ENCODE measurements around the gene HLTF.

The HLTF gene

DNA sequence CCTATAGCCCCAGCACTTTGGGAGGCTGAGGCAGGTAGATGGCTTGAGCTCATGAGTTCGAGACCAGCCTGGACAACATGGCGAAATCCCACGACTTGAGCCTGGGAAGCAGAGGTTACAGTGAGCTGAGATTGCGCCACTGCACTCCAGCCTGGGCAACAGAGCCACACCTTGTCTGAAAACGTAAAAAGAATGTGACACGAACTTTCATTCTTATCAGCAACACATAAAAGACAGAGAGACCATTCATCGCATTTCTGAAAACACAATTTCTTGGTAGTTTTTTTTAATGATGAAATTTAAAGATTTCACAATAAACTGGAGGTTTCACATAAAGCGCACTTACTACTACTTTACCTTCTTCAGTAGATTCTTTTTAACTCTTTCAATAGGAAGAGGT, 18.4 kb downstream of the HLTF start:
- Mint-ChIP-seq H3K27ac (no peak overlapping the region), H3K36me3 (peaks cover 10% of the 10 kb centered on the region), H3K4me3 (no peak overlapping the region), H3K4me1 (peaks cover 2% of the 10 kb centered on the region), H3K9me3 (no peaks in the 10 kb centered on the region), H3K27me3 (no peaks in the 10 kb centered on the region)
- ATAC-seq (ENCODE audit: low read depth) = no peak
- DNase-seq (ENCODE audit: low spot score in 2 of 2) = no peak

DNA sequence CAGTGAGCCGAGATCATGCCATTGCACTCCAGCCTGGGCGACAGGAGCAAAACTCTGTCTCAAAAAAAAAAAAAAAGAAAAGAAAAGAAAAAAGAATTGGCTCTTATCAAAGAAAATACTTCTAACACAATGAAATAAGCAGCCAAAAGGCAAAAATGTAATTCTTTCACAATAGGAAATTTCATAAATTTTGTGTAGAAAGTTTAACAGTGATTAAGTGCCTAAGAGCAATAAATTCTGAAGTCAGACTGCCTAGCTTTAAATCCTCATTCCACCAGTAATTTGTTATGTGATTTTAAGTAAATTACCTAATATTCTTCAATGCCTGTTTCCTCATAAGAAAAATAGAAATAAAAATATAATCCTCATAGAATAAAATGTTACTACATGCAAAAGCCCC, 24.6 kb downstream of the HLTF start:
- no peak overlapping the region for H3K4me3 Mint-ChIP-seq
- DNase-seq (ENCODE audit: low spot score in 2 of 2) (no peak), ATAC-seq (ENCODE audit: low read depth) (no peak)
- no peaks in the 10 kb centered on the region for H3K9me3 Mint-ChIP-seq
- H3K36me3 Mint-ChIP-seq = peaks cover 19% of the 10 kb centered on the region
- no peak overlapping the region for H3K27ac Mint-ChIP-seq
- H3K4me1 Mint-ChIP-seq = peaks cover 2% of the 10 kb centered on the region
- H3K27me3 Mint-ChIP-seq = no peaks in the 10 kb centered on the region

DNA sequence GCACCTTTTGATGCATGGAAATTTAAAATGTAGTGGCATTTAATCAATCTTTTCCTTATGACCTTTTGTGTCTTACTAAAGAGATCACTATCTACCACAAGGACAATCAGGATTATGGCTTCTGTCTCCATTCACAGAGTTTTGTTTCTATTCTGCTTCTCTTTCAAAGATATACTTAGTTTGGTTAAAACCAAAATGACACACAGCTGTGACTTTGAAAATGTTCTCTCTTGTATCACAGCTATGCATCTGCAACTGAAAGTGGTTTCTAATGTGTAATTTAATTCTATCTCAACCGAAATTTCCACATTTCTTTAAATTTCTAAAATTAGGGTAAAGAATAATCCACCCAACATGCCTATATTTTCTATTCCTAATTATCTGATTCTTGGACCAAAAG, 27.7 kb downstream of the HLTF start:
- peaks cover 2% of the 10 kb centered on the region for H3K9me3 Mint-ChIP-seq
- DNase-seq (ENCODE audit: low spot score in 2 of 2) (no peak), ATAC-seq (ENCODE audit: low read depth) (no peak)
- H3K27ac Mint-ChIP-seq = no peak overlapping the region
- no peak overlapping the region for H3K4me3 Mint-ChIP-seq
- H3K4me1 Mint-ChIP-seq = no peaks in the 10 kb centered on the region
- peaks cover 32% of the 10 kb centered on the region for H3K36me3 Mint-ChIP-seq
- H3K27me3 Mint-ChIP-seq = no peaks in the 10 kb centered on the region

DNA sequence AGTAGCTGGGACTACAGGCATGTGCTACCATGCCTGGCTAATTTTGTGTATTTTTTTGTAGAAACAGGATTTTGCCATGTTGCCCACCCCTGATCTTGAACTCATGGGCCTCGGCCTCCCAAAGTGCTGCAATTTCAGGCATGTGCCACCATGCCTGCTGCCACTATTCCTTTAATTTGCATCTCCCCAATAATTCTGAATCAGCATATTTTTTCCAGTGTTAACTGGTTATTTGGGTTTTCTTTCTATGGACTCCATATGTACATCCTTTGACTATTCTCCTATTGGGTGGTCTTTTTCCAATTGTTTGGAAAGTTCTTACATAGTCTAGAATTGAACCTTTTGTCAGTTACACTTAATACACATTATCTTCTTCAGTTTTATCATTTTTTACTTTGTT, 28.1 kb downstream of the HLTF start:
- no peaks in the 10 kb centered on the region for H3K4me1 Mint-ChIP-seq
- peaks cover 36% of the 10 kb centered on the region for H3K36me3 Mint-ChIP-seq
- DNase-seq (ENCODE audit: low spot score in 2 of 2) (no peak), ATAC-seq (ENCODE audit: low read depth) (no peak)
- no peak overlapping the region for H3K27ac Mint-ChIP-seq
- H3K4me3 Mint-ChIP-seq = no peak overlapping the region
- H3K27me3 Mint-ChIP-seq = no peaks in the 10 kb centered on the region
- peaks cover 2% of the 10 kb centered on the region for H3K9me3 Mint-ChIP-seq

DNA sequence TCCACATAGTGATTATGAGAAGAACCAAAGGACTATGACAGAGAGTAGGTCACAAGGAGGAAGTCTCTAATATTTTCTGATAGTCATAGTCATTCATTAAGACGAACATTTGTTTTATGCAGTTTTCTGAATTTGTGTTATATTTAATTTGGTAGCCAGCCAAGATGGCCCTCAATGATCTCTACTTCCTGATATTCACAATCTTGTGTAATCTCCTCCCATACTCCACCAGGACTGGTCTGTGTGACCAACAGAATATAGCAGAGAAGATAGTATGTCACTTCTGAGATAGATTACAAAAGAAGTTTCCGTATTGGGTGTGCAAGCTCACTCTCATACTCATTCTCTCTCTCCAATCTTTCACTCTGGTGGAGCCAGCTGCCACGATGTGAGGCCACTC, 30.8 kb downstream of the HLTF start:
- Mint-ChIP-seq H3K36me3 (peaks cover 47% of the 10 kb centered on the region), H3K9me3 (peaks cover 2% of the 10 kb centered on the region), H3K27ac (peak overlapping the region; percentile 16), H3K27me3 (no peaks in the 10 kb centered on the region), H3K4me3 (no peak overlapping the region), H3K4me1 (no peaks in the 10 kb centered on the region)
- DNase-seq (ENCODE audit: low spot score in 2 of 2) (no peak), ATAC-seq (ENCODE audit: low read depth) (no peak)

GRCh38 chr3:149044339-149045083, 41.8 kb downstream of the HLTF start:
- ATAC-seq (ENCODE audit: low read depth) (no peak), DNase-seq (ENCODE audit: low spot score in 2 of 2) (no peak)
- Mint-ChIP-seq H3K4me3 (no peak overlapping the region), H3K9me3 (no peaks in the 10 kb centered on the region), H3K4me1 (peaks cover 5% of the 10 kb centered on the region), H3K36me3 (peaks cover 27% of the 10 kb centered on the region), H3K27me3 (no peaks in the 10 kb centered on the region), H3K27ac (peak overlapping the region; percentile 16)

GRCh38 chr3:149042789-149043386, 43.4 kb downstream of the HLTF start:
- ATAC-seq (ENCODE audit: low read depth) = no peak
- peak overlapping the region; percentile 3 for H3K27ac Mint-ChIP-seq
- no peaks in the 10 kb centered on the region for H3K9me3 Mint-ChIP-seq
- H3K4me1 Mint-ChIP-seq = peaks cover 5% of the 10 kb centered on the region
- H3K27me3 Mint-ChIP-seq = no peaks in the 10 kb centered on the region
- H3K36me3 Mint-ChIP-seq = peaks cover 25% of the 10 kb centered on the region
- no peak for DNase-seq (ENCODE audit: low spot score in 2 of 2)
- no peak overlapping the region for H3K4me3 Mint-ChIP-seq

DNA sequence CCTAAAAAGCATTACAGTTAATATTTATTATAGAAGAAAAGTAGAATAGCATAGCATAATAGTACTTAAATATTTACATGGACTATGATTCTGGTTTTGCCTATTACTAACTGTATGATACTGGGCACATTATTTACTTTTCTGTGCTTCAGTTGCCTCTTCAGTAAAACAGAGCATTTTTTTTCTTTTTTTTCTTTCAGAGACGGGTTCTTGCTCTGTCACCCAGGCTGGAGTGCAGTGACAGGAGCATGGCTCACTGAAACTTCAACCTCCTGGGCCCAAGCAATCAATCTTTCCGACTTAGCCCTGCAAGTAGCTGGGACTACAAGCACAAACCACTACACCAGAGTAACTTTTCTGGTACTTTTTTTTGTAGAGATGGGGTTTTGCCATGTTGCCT, 48.0 kb downstream of the HLTF start:
- no peak for ATAC-seq (ENCODE audit: low read depth)
- Mint-ChIP-seq H3K4me1 (peaks cover 5% of the 10 kb centered on the region), H3K36me3 (peaks cover 12% of the 10 kb centered on the region), H3K27ac (no peak overlapping the region), H3K9me3 (no peaks in the 10 kb centered on the region), H3K27me3 (no peaks in the 10 kb centered on the region), H3K4me3 (no peak overlapping the region)
- DNase-seq (ENCODE audit: low spot score in 2 of 2) = no peak

- ATAC-seq (ENCODE audit: low read depth) = no peak
- H3K4me3 Mint-ChIP-seq = no peak overlapping the region
- no peaks in the 10 kb centered on the region for H3K4me1 Mint-ChIP-seq
- H3K9me3 Mint-ChIP-seq = no peaks in the 10 kb centered on the region
- DNase-seq (ENCODE audit: low spot score in 2 of 2) = no peak
- H3K36me3 Mint-ChIP-seq = peaks cover 14% of the 10 kb centered on the region
- H3K27me3 Mint-ChIP-seq = no peaks in the 10 kb centered on the region
- no peak overlapping the region for H3K27ac Mint-ChIP-seq
These were observed 48.6 kb downstream of the HLTF start for GRCh38 chr3:149037684-149038083.

GRCh38 chr3:149031096-149031495, 55.2 kb downstream of the HLTF start:
- Mint-ChIP-seq H3K9me3 (no peaks in the 10 kb centered on the region), H3K27me3 (no peaks in the 10 kb centered on the region), H3K36me3 (peaks cover 17% of the 10 kb centered on the region), H3K4me1 (no peaks in the 10 kb centered on the region), H3K27ac (no peak overlapping the region), H3K4me3 (no peak overlapping the region)
- no peak for ATAC-seq (ENCODE audit: low read depth)
- DNase-seq (ENCODE audit: low spot score in 2 of 2) = no peak

- H3K4me1 Mint-ChIP-seq = no peaks in the 10 kb centered on the region
- H3K27ac Mint-ChIP-seq = peak overlapping the region; percentile 79
- peaks cover 30% of the 10 kb centered on the region for H3K36me3 Mint-ChIP-seq
These were observed 59.6 kb downstream of the HLTF start for GRCh38 chr3:149026718-149027117.

GRCh38 chr3:149023951-149024350, 62.4 kb downstream of the HLTF start:
- H3K36me3 Mint-ChIP-seq = peaks cover 34% of the 10 kb centered on the region
- no peaks in the 10 kb centered on the region for H3K4me1 Mint-ChIP-seq
- no peaks in the 10 kb centered on the region for H3K27me3 Mint-ChIP-seq
- ATAC-seq (ENCODE audit: low read depth) (no peak), DNase-seq (ENCODE audit: low spot score in 2 of 2) (no peak)
- H3K27ac Mint-ChIP-seq = no peak overlapping the region
- peaks cover 5% of the 10 kb centered on the region for H3K9me3 Mint-ChIP-seq
- H3K4me3 Mint-ChIP-seq = no peak overlapping the region

More at GRCh38 chr3:149026718-149027117, 59.6 kb downstream of the HLTF start:
- no peak for DNase-seq (ENCODE audit: low spot score in 2 of 2)
- ATAC-seq (ENCODE audit: low read depth) = no peak
- Mint-ChIP-seq H3K4me3 (no peak overlapping the region), H3K9me3 (peaks cover 5% of the 10 kb centered on the region), H3K27me3 (no peaks in the 10 kb centered on the region)

GRCh38 chr3:149021830-149022229, 64.5 kb downstream of the HLTF start:
- Mint-ChIP-seq H3K36me3 (peaks cover 36% of the 10 kb centered on the region), H3K4me3 (no peak overlapping the region)
- ATAC-seq (ENCODE audit: low read depth) = no peak

GRCh38 chr3:149020839-149021252, 65.5 kb downstream of the HLTF start:
- peaks cover 5% of the 10 kb centered on the region for H3K9me3 Mint-ChIP-seq
- ATAC-seq (ENCODE audit: low read depth) = no peak
- peaks cover 5% of the 10 kb centered on the region for H3K4me1 Mint-ChIP-seq
- H3K27me3 Mint-ChIP-seq = no peaks in the 10 kb centered on the region
- peak overlapping the region; percentile 14 for H3K27ac Mint-ChIP-seq
- no peak overlapping the region for H3K4me3 Mint-ChIP-seq
- no peak for DNase-seq (ENCODE audit: low spot score in 2 of 2)
- peaks cover 34% of the 10 kb centered on the region for H3K36me3 Mint-ChIP-seq

More at GRCh38 chr3:149021830-149022229, 64.5 kb downstream of the HLTF start:
- H3K27me3 Mint-ChIP-seq = no peaks in the 10 kb centered on the region
- H3K27ac Mint-ChIP-seq = peak overlapping the region; percentile 22
- H3K9me3 Mint-ChIP-seq = peaks cover 5% of the 10 kb centered on the region
- no peak for DNase-seq (ENCODE audit: low spot score in 2 of 2)
- no peaks in the 10 kb centered on the region for H3K4me1 Mint-ChIP-seq

All from memory B cell (primary cell).